ENCODE measurements around the gene DNAJB11. TPM values are rescaled to one million over a fixed set of nuclear protein-coding genes. Genes with fewer than 3 reads are reported as not detected.
A peak's percentile ranks its signal among the peaks of the same experiment; 100 is the strongest.

Gene DNAJB11
- total RNA-seq, 1 experiment from 2014 or later: 103 TPM

GRCh38 chr3:186587183-186587582 is 16.7 kb downstream of the DNAJB11 start:
- H3K4me1 ChIP-seq (ENCODE audit: insufficient read depth, low read length, poor library complexity, severe bottlenecking): no peaks in the 10 kb centered on the region
- intact Hi-C loops (cut with micrococcal nuclease; ENCODE audit: unreplicated experiment): no loop called here
- no peak for DNase-seq (ENCODE audit: low spot score)
- H3K9me3 ChIP-seq (ENCODE audit: low read depth, low read length, poor library complexity, severe bottlenecking): no peaks in the 10 kb centered on the region
- H3K27me3 ChIP-seq (replicated peaks; ENCODE audit: insufficient read depth, low read depth, low read length, poor library complexity): no peaks in the 10 kb centered on the region
- POLR2A ChIA-PET (ENCODE audit: low non-redundant PET): no interaction called here
- peaks cover 37% of the 10 kb centered on the region for H3K36me3 ChIP-seq (ENCODE audit: insufficient read depth, low read length, poor library complexity, severe bottlenecking)
- CTCF ChIA-PET: no interaction called here
- BruUV-seq (replicated peaks): no TSS peak
- no peak for TF ChIP-seq EZH2 (IDR thresholded peaks at IDR 0.05; ENCODE audit: borderline replicate concordance, low read depth, low read length, poor library complexity, severe bottlenecking)
- no peak for TF ChIP-seq CTCF (conservative IDR thresholded peaks at IDR 0.05; ENCODE audit: low read depth, low read length)
- H3K27ac ChIP-seq (ENCODE audit: low read depth, low read length, poor library complexity, severe bottlenecking): no peak overlapping the region
- H3K4me3 ChIP-seq (ENCODE audit: low read depth, low read length, poor library complexity, severe bottlenecking): no peak overlapping the region

GRCh38 chr3:186588632-186589031 is 18.1 kb downstream of the DNAJB11 start:
- Histone ChIP-seq H3K9me3 (ENCODE audit: low read depth, low read length, poor library complexity, severe bottlenecking) (no peaks in the 10 kb centered on the region), H3K4me3 (ENCODE audit: low read depth, low read length, poor library complexity, severe bottlenecking) (no peak overlapping the region), H3K36me3 (ENCODE audit: insufficient read depth, low read length, poor library complexity, severe bottlenecking) (peaks cover 22% of the 10 kb centered on the region), H3K27ac (ENCODE audit: low read depth, low read length, poor library complexity, severe bottlenecking) (no peak overlapping the region), H3K27me3 (replicated peaks; ENCODE audit: insufficient read depth, low read depth, low read length, poor library complexity) (no peaks in the 10 kb centered on the region), H3K4me1 (ENCODE audit: insufficient read depth, low read length, poor library complexity, severe bottlenecking) (no peaks in the 10 kb centered on the region)
- no peak for DNase-seq (ENCODE audit: low spot score)
- CTCF ChIA-PET: interaction anchor here (0.6 to 1.5 kb wide), 3 partner anchors 26 to 184 kb away, joined by 3 to 11 read pairs (median 5); no protein-coding TSS in a partner anchor
- intact Hi-C loops (cut with micrococcal nuclease; ENCODE audit: unreplicated experiment): loop anchor here (2.0 kb wide), 2 partner anchors 26 to 232 kb away; no protein-coding TSS in a partner anchor
- POLR2A ChIA-PET (ENCODE audit: low non-redundant PET): no interaction called here
- BruUV-seq (replicated peaks): no TSS peak
- TF ChIP-seq EZH2 (IDR thresholded peaks at IDR 0.05; ENCODE audit: borderline replicate concordance, low read depth, low read length, poor library complexity, severe bottlenecking): no peak

GRCh38 chr3:186589121-186589520 is 18.6 kb downstream of the DNAJB11 start:
- peaks cover 17% of the 10 kb centered on the region for H3K36me3 ChIP-seq (ENCODE audit: insufficient read depth, low read length, poor library complexity, severe bottlenecking)
- H3K4me3 ChIP-seq (ENCODE audit: low read depth, low read length, poor library complexity, severe bottlenecking): no peak overlapping the region
- intact Hi-C loops (cut with micrococcal nuclease; ENCODE audit: unreplicated experiment): loop anchor here (2.0 kb wide), 2 partner anchors 26 to 232 kb away; no protein-coding TSS in a partner anchor
- BruUV-seq (replicated peaks): no TSS peak
- CTCF ChIA-PET: interaction anchor here (0.6 to 1.5 kb wide), 7 partner anchors 12 to 917 kb away, joined by 3 to 11 read pairs (median 5); no protein-coding TSS in a partner anchor
- peak; percentile 50 for DNase-seq (ENCODE audit: low spot score)
- POLR2A ChIA-PET (ENCODE audit: low non-redundant PET): no interaction called here
- no peaks in the 10 kb centered on the region for H3K27me3 ChIP-seq (replicated peaks; ENCODE audit: insufficient read depth, low read depth, low read length, poor library complexity)
- TF ChIP-seq EZH2 (IDR thresholded peaks at IDR 0.05; ENCODE audit: borderline replicate concordance, low read depth, low read length, poor library complexity, severe bottlenecking): no peak
- peak; percentile 68 for TF ChIP-seq CTCF (conservative IDR thresholded peaks at IDR 0.05; ENCODE audit: low read depth, low read length)
- H3K9me3 ChIP-seq (ENCODE audit: low read depth, low read length, poor library complexity, severe bottlenecking): no peaks in the 10 kb centered on the region
- no peak overlapping the region for H3K27ac ChIP-seq (ENCODE audit: low read depth, low read length, poor library complexity, severe bottlenecking)
- no peaks in the 10 kb centered on the region for H3K4me1 ChIP-seq (ENCODE audit: insufficient read depth, low read length, poor library complexity, severe bottlenecking)
